IPS-18a (cell line): ENCODE measurements around the gene LENG1.

ENCODE experiments used
- H3K27ac ChIP-seq: one replicate; pipeline ENCODE4 v1.5.1; 2013; ENCODE audit warnings: low read length
- H3K27me3 ChIP-seq: one replicate; pipeline ENCODE4 v1.6.1; 2013; ENCODE audit warnings: mild to moderate bottlenecking, low read length; ENCODE audit not compliant: control insufficient read depth, insufficient read depth
- H3K36me3 ChIP-seq: one replicate; pipeline ENCODE4 v1.6.1; 2013; ENCODE audit warnings: low read depth, low read length; ENCODE audit not compliant: control insufficient read depth
- H3K4me1 ChIP-seq: one replicate; pipeline ENCODE4 v1.6.1; 2013; ENCODE audit warnings: low read depth, low read length; ENCODE audit not compliant: control insufficient read depth
- H3K4me3 ChIP-seq: one replicate; pipeline ENCODE4 v1.5.1; 2013; ENCODE audit warnings: low read length
- H3K9ac ChIP-seq: one replicate; pipeline ENCODE4 v1.6.1; 2013; ENCODE audit warnings: mild to moderate bottlenecking, low read length, moderate library complexity
- H3K9me3 ChIP-seq: one replicate; pipeline ENCODE4 v1.6.1; 2013; ENCODE audit warnings: low read depth, low read length; ENCODE audit not compliant: control insufficient read depth

The LENG1 gene

DNA sequence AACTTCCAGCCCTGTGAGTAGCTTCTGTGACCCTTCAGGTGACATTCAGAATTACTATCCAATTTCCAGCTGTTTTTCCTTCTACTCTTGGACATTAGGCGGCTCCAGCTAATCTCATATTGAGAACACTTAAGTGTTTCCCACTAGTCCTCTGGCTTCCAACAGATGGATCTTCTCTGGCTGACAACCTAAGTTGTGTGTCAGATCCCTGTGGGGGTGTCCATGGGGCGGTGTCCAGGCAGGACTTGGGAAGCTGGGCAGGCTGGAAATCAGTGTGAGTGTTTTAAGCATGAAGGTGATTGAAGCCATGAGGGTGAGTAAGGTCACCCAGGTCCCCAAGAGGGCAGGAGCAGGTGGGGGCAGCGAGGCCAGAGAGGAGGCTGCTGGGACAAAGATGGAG, 11.8 kb downstream of the LENG1 start:
- Histone ChIP-seq H3K27ac (no peak overlapping the region), H3K9ac (no peak overlapping the region), H3K4me1 (no peaks in the 10 kb centered on the region), H3K4me3 (no peak overlapping the region), H3K9me3 (no peaks in the 10 kb centered on the region), H3K27me3 (no peaks in the 10 kb centered on the region), H3K36me3 (peaks cover 92% of the 10 kb centered on the region)

DNA sequence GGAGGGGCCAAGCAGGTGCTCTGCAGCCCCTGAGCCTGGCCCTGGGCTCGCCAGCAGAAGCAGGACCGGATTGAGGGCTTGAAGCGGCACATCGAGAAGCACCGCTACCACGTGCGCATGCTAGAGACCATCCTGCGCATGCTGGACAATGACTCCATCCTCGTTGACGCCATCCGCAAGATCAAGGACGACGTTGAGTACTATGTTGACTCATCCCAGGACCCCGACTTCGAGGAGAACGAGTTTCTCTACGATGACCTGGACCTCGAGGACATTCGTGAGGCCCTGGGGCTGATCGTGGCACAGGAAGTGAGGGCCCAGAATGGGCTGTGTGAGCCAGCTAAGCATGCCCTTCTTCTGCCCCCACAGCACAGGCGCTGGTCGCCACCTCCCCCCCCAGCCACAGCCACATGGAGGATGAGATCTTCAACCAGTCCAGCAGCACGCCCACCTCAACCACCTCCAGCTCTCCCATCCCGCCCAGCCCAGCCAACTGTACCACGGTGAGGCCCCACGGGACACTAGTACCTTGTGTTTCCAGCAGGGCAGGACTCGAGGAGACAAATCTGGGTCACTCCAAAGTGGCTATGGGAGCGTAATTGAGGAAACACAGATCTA, 13.9 kb downstream of the LENG1 start:
- no peak overlapping the region for H3K4me3 ChIP-seq
- no peaks in the 10 kb centered on the region for H3K4me1 ChIP-seq
- no peak overlapping the region for H3K27ac ChIP-seq
- no peaks in the 10 kb centered on the region for H3K27me3 ChIP-seq
- peaks cover 89% of the 10 kb centered on the region for H3K36me3 ChIP-seq
- H3K9ac ChIP-seq = no peak overlapping the region
- H3K9me3 ChIP-seq = no peaks in the 10 kb centered on the region

DNA sequence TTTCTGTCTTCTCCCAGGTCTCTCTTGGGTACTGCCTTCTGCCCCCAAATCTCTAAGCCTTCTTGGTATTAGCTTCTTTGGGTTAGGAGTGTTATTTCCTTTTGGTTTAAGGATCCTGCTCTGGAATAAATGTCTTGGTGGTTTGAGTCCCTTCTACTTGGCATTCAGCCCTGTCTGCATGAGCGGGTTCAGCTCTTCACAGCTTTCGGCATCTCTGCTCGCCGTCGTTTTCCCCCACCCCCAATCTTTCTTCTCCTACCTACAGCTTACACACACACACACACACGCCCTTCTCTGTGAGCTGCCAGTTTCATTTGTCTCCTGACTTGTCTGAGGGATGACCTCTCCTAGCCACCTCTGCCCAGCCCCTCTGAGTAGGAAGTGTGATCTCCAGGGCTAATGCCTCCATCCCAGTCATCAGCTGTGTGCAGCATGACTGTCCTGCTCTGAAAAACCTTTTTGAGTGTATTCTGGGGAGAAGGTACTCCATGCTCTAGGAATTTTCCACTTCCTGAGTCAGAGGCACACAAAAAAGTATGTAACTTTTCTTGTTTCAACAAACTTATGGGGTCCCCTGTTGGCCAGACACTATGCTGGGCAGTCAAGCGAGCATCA, 17.2 kb downstream of the LENG1 start:
- H3K27me3 ChIP-seq = no peaks in the 10 kb centered on the region
- no peaks in the 10 kb centered on the region for H3K9me3 ChIP-seq
- no peak overlapping the region for H3K4me3 ChIP-seq
- peaks cover 60% of the 10 kb centered on the region for H3K36me3 ChIP-seq
- H3K4me1 ChIP-seq = no peaks in the 10 kb centered on the region
- no peak overlapping the region for H3K27ac ChIP-seq
- H3K9ac ChIP-seq = no peak overlapping the region

DNA sequence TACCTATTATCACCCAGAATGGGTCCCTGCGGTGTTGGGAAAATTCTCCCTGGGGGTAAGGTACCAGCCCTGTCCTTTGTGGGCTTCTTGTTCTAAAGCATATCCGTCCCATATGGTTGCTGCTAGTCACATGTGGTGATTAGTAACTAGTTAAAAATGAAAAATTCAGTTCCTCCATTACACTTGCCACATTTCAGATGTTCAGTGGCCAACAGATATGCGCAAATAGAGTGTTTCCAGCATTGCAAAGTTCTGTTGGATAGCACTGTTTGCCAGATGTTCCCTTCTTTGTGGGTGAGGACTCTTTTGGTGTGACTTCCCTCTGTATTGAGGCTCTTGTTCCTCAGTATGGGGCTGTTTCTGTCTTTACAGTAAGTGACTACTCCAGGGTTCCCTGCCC, 18.2 kb downstream of the LENG1 start:
- H3K9ac ChIP-seq = no peak overlapping the region
- H3K9me3 ChIP-seq = no peaks in the 10 kb centered on the region
- H3K27ac ChIP-seq = no peak overlapping the region
- no peaks in the 10 kb centered on the region for H3K27me3 ChIP-seq
- H3K4me3 ChIP-seq = no peak overlapping the region
- H3K4me1 ChIP-seq = no peaks in the 10 kb centered on the region
- peaks cover 51% of the 10 kb centered on the region for H3K36me3 ChIP-seq

DNA sequence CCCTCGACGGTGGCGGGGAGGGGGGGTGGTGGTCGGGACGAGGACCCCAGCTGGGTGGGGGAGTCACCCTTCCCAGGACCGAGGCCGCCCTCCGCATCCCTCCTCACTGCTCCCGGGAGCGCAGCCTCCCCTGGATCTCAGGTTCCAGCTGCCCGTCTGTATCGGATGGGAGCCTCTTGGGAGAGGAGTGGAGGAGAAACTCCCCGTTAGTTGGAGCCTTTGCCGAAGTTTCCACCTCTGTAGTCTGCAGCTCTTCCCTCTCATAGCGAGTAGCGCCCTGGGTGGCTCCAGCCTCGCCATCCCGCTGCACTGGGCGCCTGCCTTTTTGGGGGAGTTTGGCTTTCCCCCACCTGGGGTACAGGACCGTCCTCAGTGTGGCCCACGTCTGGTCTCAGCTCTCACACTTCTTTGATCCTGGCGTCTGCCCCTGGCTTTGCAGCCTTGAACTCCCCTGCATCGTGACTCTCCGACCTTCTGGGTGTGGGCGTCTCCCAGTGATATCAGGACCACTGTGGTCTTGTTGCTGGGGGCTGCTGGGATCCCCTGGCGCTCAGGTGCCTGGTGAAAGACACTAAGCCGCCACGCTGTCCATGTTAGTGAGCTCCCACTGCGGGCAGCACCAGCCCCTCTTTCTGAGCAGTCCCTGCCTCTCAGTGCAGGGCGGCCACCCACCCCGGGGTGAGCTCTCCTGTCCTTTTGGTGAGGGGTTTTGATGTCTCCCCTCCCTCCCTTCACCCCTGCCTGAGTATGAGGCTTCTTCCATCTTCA, 20.8 kb downstream of the LENG1 start:
- H3K4me1 ChIP-seq = peaks cover 6% of the 10 kb centered on the region
- peaks cover 24% of the 10 kb centered on the region for H3K36me3 ChIP-seq
- H3K27me3 ChIP-seq = no peaks in the 10 kb centered on the region
- H3K9ac ChIP-seq = peak overlapping the region; percentile 92
- no peak overlapping the region for H3K27ac ChIP-seq
- H3K4me3 ChIP-seq = peak overlapping the region; percentile 68
- H3K9me3 ChIP-seq = no peaks in the 10 kb centered on the region

DNA sequence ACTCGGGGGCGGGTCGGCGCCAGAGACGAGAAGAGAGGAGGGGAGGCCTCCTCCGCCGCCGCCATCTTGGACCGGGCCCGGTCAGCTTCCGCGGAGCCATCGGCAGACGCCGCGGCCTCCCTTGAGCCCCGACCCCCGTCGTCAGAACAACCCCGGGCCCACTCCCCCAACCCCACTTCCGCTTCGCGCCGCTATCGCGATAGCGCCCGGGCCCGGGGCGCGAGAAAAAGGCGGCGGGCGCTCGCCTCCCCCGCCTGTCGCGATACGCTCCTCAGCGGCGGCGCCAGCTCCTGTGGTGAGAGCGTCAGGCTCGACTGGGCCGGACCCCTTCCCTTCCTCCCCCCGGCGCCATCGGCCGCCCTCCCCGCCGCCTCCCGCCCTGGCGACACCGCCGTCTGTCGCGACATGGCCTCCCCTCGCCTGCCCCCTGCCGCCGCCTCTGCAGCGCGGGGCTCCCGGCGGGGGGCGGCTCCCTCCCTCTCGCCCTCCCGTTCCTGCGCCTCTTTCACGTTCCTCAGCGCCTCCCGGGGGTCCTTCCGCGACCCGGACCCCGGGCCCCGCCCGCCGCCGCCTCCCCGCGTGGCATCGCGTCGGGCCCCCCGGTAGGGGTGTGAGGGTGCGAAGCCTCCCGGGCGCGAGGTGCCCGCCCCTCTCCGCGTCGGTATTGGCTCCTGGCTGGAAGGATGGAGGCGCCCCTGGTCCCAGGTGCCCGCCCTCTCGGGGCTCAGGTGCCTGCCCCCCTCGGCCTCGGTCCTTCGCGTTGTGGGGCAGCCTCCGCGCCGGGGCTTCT, 21.6 kb downstream of the LENG1 start, which contains the start of gene CNOT3:
TSS of gene CNOT3 (plus strand) at position 64 of the 790 bp plus-strand sequence. CDS start 5,217 bp downstream, outside the sequence.
- H3K27ac ChIP-seq = peak within 1 kb of the TSS; percentile 56
- peak within 1 kb of the TSS; percentile 92 for H3K9ac ChIP-seq
- H3K27me3 ChIP-seq = no peaks in the 10 kb centered on the region
- peak within 1 kb of the TSS; percentile 80 for H3K4me3 ChIP-seq
- no peaks in the 10 kb centered on the region for H3K9me3 ChIP-seq
- peaks cover 6% of the 10 kb centered on the region for H3K4me1 ChIP-seq
- H3K36me3 ChIP-seq = peaks cover 16% of the 10 kb centered on the region

DNA sequence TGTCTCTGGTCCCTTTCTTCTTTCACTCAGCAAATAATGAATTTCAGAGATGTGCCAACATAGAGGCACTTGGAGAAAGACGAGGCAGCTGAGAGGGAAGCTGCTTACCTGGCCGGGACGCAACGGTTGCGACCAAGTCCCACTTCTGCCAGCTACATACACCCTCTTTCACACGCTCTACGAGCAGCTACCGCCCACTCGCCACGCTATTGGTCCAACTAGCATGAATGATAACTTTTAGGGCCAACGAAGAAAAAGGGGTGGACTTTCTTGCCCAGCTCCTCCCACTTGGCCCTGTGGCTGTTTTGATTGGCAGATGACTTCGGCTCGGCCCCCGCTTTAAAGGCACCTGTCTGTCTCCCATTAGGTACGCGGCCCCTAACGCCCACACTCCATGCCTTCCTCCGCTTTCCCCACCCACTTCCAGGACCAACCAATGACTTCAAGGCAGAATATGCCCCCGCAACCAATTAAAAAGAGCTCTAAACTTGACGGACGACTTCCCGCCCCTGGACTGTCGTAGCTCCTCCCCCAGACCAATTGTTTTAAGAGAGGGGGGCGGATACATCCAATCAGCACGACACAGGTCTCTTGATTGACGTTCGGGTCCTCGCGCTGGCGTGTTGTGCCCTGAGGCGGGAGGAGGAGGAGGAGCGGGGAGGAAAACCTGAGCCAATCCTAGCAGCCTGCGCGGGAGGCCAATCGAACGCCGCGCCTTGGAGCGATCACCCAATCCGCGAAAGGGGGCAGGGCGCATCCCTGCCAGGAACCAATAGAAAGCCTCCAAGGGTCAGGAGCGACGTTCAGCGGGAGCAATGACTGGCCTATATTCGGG, 22.4 kb downstream of the LENG1 start:
- H3K4me3 ChIP-seq = peak overlapping the region; percentile 80
- H3K27ac ChIP-seq = no peak overlapping the region
- H3K36me3 ChIP-seq = peaks cover 8% of the 10 kb centered on the region
- H3K4me1 ChIP-seq = peaks cover 6% of the 10 kb centered on the region
- H3K9ac ChIP-seq = peak overlapping the region; percentile 92
- no peaks in the 10 kb centered on the region for H3K27me3 ChIP-seq
- no peaks in the 10 kb centered on the region for H3K9me3 ChIP-seq

DNA sequence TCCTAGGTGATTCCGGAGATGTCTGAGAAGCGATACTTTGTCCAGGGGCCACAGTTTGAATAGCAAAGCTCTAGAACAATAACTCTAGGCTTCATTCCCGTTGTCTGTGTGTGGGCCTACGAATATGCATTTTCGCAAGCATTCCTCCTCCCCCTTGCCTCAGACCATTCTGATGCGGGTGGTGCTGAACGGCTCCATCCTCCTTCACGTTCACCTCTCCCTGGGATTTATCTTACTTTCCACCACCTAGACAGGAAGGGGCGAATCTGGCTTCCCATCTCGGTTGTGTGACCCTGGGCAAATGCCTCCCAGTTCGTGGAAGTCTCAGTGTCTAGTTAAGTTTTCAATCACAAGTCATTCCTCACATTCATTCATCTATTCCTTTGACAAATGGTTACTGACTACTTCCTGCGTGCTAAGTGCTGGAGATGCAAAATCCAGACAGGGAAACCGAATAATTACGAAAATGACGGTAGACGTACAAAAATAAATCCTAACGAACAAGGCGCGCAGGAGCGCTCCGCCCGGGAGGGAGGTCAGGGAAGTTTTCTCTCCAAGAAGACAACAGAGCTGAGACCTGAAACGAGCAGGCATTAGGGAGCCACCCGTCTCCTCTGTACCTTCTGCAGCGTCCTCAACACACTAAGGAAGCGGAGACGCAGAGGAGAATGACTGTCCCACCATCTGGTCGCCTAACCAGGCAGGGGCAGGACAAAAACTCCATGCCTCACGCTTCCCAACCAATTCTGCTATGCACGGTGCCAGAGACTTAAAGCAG, 23.2 kb downstream of the LENG1 start:
- H3K9me3 ChIP-seq = no peaks in the 10 kb centered on the region
- H3K4me3 ChIP-seq = peak overlapping the region; percentile 80
- no peak overlapping the region for H3K27ac ChIP-seq
- H3K9ac ChIP-seq = peak overlapping the region; percentile 33
- H3K27me3 ChIP-seq = no peaks in the 10 kb centered on the region
- peaks cover 4% of the 10 kb centered on the region for H3K36me3 ChIP-seq
- H3K4me1 ChIP-seq = peaks cover 6% of the 10 kb centered on the region

DNA sequence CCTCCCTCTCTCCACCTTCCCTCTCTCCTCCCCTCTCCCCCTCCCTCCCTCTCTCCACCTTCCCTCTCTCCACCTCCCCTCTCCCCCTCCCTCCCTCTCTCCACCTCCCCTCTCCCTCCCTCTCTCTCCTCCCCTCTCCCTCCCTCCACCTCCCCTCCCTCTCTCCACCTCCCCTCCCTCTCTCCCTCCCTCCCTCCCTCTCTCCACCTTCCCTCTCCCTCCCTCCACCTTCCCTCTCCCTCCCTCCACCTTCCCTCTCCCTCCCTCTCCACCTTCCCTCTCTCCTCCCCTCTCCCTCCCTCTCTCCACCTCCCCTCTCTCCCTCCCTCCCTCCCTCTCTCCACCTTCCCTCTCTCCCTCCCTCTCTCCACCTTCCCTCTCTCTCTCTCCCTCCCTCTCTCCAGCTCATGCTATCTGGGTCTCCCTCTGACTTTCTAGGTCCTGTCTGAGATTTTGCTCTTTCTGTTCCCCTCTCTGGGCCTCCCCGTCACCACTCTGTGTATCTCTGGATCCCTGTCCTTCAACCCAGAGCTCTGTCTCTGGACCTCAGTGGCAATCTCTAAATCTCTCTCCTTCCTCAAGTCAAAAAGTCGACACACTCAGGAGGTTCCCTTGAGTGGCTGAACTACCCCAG, 25.4 kb downstream of the LENG1 start:
- Histone ChIP-seq H3K9me3 (no peaks in the 10 kb centered on the region), H3K4me3 (no peak overlapping the region), H3K9ac (no peak overlapping the region), H3K27ac (no peak overlapping the region), H3K36me3 (peaks cover 24% of the 10 kb centered on the region), H3K4me1 (peaks cover 6% of the 10 kb centered on the region), H3K27me3 (no peaks in the 10 kb centered on the region)
